GM21737 (cell line): ENCODE data around the gene PADI1.

ENCODE experiments used
- ATAC-seq: cut with Tn5 transposase; IDR thresholded peaks from one replicate; pipeline ENCODE4 v1.9.1; 2021; ENCODE audit warnings: mild to moderate bottlenecking, moderate library complexity; ENCODE audit not compliant: unreplicated experiment

PADI1 gene

DNA sequence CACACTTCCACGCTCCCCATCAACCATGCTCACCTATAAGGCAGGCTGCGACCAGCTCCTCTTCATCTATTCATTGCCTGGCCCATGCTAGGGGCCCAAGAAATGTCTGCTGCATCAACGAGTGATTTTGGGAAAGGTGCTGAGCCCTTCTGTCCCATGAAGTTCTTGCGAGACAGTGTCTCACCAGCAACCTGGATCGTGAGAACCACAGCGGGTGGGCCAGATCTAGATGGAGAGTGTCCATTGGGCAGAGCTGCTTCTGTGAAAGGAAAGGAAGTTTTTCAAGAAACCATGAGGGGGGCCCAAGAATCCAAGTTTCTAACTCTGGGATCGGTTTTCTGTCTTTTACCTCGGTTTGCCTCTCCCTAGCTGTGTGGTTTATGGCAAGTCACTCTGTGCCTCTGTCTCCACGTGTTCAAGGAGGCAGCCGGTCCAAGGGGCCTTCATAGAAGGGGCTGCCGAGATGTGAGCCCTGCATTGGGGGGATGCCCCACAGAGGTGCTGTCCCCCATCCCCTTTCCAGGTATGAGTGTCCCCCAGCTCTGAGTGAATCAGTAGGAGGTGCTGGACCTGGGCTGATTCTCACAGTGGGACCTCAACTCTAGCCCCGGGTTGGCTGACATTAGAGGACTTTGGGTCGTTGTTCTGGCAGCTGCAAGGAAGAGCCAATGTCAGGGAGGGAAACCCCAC lies 8.3 kb upstream of the PADI1 start:
- ATAC-seq: no peak

DNA sequence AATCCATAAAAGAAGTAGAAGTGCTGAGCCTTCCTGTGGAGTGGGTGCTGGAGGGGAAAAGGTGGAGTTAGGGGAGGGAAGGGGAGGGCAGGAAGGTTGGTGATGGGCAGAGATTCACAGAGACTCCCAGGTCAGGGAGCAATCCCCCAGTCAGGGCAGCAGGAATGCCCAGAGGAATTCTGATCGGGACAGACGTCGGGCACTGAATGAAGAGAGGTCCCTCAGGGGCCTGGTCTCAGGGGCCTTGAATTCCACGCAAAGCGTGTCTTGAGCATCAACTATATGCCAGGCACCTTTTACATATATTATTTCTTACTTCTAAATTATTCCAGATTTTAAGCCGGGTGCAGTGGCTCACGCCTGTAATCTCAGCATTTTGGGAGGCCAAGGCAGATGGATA lies 7.2 kb upstream of the PADI1 start:
- ATAC-seq: no peak

GRCh38 chr1:17198476-17199258 lies 6.3 kb upstream of the PADI1 start:
- no peak for ATAC-seq

GRCh38 chr1:17199267-17200044 lies 5.5 kb upstream of the PADI1 start:
- ATAC-seq: no peak

GRCh38 chr1:17200246-17200645 lies 4.7 kb upstream of the PADI1 start:
- ATAC-seq: no peak

GRCh38 chr1:17200756-17201155 lies 4.2 kb upstream of the PADI1 start:
- ATAC-seq: no peak

DNA sequence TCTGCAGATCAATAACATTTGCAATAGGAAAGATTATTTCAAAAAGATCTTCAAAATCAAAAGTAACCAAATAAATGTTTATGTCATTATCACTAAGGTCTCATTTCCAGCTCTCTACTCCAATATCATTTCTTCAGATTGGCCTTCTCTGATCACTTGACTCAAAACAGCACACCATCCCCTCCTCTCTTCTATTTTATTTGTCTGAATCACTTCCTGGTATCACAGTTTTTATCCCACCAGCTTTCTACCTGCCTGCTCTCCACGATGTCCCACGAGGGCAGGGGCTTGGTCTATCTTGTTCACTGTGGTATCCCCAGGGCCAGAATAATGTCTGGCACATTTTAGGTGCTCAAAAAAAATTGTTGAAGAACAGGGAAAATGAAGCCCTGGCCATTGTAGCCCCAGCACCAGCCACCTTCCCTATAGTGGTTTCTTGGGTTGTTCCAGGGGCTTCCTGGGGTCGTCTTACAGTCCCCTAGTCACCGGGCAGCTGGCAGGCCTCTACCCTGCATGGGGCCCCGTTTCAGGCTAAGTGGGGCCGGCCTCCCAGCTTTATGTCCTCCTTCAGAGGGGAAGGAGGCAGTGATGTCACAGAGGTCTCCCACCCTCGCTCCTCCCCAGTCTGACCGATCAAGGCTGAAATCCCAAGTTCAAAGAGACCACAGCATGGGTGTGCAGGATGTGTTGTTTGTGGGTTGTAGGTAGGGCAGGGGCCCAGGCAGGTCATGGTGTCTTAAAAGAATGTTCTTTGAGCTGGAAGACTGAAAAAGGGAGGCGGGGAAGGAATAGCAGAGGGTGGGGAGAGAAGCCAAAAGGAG lies 3.5 kb upstream of the PADI1 start:
- no peak for ATAC-seq

DNA sequence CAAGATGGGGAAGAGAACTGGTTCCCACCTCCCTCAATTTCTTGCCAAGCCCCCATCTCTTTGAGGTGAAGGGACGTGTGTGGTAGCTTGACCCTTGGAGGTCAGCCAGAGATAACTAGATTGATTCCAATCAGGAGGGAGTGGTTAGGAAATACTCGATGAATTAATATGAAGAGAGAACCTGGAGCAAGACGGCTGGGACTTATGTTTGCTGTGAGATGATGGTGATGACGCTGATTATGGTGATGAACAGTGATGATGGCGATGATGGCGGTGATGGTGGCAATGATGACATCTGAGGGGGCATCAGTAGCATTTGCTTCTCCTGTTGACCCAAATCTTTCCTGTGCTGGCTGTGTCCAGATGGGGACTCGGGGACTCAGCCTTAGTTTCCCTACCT lies 724 bp downstream of the PADI1 start:
- no peak for ATAC-seq

DNA sequence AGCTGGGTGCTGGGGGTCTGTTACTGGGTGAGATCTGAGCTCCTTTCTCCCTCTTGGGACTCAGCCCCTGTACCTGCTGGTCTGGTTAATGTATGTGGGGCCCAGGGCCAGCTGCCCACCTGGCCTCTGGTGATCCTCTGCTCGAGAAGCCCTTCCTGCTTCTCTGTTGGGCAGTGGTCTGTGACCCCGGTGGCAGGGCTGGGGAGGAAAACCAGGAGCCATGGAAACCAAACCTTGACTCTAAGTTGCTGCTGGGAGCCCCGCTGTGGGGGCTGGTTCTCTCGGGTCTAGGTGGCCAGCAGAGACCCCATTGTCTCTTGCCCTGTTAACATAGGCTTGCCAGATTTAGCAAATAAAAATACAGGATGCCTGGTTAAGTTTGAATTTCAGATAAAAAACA lies 1.3 kb downstream of the PADI1 start:
- no peak for ATAC-seq

- ATAC-seq: no peak
Measured at GRCh38 chr1:17207046-17207445, 2.1 kb downstream of the PADI1 start.

DNA sequence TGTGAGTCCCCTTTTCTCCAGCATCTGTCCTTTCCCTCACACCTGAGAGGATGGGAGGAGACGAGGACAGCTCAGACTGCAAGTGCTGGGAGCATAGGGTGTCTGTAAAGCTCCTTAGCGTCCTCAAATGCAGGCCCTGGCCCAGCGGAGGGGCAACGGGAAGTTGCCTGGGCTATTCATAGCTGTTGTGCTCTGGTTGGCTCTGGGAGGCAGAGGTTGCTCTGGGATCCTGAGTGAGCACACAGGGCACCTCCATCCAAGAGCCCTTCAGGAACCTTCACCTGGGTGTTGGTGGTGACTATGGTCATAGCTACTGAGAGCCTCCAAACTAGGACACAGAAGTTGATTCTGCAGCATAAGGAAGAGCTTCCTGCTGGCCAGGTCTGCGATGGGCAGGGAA lies 2.6 kb downstream of the PADI1 start:
- ATAC-seq: no peak

DNA sequence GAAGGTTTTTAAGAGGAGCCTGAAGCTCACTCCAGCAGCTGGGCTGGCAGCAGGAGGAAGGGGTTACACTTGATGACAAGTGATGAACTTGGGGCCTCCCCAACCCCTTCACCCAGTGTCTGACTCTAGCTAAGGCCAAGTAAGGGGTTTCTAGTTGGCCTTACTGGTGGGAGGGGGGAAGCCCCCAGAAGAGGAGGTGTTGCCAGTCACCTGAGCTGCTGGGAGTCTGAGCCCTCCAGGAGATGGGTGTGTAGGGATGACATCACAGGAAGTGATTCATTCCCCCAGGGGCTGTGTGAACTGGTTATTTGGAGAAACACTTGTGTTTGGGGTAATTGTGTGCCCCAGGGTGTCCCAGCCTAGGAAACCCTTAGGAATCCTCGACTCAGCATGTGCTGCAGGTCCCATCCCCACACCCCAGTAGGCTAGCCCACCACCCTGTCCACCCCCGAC lies 3.1 kb downstream of the PADI1 start:
- ATAC-seq: peak; percentile 47

DNA sequence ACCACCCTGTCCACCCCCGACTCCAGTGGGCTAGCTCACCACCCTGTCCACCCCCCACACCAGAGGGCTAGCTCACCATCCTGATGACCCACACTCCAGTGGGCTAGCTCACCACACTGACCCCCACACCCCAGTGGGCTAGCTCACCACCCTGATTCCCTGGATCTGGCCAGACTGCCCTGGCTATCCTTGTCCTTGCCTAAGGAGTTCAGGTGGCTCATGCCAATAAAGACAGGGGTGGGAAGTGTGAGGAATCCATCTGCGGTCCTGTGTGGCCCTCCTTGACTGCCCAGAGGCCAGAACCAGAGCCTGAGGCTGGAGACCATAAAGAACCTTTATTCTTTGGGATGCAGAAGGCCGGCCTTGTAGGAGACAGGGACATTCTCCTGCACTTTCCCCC lies 3.6 kb downstream of the PADI1 start:
- ATAC-seq: no peak

GRCh38 chr1:17209430-17209829 lies 4.5 kb downstream of the PADI1 start:
- no peak for ATAC-seq

DNA sequence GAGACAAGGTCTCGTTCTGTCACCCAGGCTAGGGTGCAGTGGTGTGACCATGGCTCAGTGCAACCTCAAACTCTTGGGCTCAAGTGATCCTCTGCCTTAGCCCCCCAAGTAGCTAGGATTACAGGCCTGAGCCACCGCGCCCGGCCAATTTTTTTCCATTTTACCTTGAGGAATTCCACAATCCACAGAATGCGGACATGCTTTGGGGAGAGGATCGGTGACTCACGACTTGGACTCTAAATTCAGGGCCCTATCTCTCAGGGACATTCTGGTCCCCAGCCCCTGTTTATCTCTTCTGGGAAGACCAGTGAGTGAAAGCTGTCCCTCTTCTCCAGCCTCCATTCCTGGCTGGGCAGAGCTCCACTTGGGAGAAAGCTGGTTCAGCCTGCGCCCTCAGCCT lies 5.2 kb downstream of the PADI1 start:
- no peak for ATAC-seq

DNA sequence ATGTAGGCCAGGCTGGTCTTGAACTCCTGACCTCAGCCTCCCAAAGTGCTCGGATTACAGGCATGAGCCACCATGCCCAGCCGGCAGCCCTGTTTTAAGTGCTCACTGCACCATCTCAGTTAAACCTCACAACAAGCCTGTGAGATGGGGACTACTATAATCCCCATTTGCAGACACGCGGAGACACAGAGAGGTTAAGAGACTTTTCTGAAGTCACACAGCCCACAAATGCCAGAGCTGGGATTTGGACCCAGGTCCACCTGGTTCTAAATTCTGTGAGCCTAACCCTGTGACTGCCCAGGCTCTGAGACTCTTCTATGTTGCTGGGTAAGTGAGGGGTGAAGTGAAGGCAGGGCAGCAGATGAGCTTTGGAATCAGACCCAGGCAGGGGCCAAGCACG lies 6.4 kb downstream of the PADI1 start:
- no peak for ATAC-seq

- no peak for ATAC-seq
Measured at GRCh38 chr1:17212009-17212408, 7.1 kb downstream of the PADI1 start.

GRCh38 chr1:17212487-17213121 lies 7.7 kb downstream of the PADI1 start:
- ATAC-seq: no peak

DNA sequence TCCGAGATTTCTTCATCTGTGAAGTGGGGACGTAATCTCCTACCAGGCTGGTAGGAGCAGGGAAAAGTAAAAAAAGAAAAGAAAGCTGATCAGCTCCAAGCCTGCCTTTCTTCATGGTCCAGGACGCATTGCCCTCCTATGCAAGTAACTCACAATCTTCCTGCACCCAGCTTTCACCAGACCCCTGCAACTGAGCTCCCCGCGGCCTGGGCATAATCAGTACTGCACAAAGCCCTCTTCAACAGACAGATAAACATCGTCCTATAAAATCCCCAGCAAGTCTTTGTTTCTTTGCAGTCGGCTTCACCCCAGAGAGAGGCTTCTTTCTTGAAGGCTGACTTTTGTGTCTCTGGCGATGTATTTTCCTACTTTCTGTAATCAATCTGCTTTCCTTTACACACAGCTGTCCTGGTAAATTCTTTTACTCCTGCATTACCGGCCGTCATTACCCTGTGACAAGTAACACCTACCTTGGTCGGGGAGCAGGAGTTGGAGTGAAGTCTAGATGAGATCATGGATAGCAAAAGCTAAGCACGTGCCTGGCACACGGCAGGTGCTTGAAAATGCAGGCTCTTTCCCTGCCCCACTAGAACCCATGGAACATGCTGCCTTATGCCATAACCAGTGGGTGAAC lies 8.3 kb downstream of the PADI1 start:
- ATAC-seq: no peak

DNA sequence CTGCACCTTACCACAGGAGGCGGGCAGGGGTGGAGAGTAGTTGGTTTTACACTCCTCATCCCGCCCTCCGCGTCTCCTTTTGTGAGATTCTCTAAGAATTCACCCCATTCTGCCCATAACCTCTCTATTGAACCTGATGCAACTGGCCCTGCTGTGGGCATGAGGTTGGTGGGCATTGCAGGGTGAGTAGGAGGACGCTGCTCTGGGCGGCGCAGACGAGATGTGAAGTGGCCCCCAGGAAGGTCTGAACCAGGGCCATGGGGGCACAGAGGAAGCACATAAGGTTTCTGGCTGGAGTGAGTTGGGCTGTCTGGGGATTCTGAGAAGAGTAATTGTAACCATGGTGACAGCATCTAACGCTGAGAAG lies 8.8 kb downstream of the PADI1 start:
- no peak for ATAC-seq
